GM12892 (cell line): ENCODE data around the gene KRT85.

ENCODE experiments used
- POLR2AphosphoS5 ChIP-seq: IDR thresholded peaks from 2 replicates; pipeline ENCODE4 v1.6.1; 2011; ENCODE audit warnings: low read depth, low read length, control low read depth
- TAF1 ChIP-seq: IDR thresholded peaks from 2 replicates; pipeline ENCODE4 v1.6.1; 2011; ENCODE audit warnings: low read depth, mild to moderate bottlenecking, control low read depth, low read length, borderline replicate concordance

DNA sequence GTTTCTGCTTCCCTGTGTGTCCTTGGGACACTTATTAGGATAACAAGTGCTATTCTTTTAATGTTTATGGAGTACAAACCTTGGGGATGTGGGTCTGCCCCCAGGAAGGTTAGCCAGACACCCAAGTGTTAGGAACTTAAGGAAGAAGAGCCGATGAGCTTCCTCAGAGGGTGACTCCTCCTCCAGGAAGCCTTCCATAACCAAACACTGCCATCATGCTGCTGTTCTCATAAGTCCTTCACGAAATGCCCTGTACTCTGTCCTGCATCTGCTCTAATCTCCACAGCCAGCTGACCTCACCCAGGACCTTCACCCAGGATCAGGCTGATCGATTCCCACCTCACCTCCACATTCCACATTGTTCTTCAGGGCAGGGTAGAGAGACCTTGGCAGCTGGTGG lies 1.2 kb upstream of the KRT85 start:
- TF ChIP-seq POLR2AphosphoS5 (no peak), TAF1 (no peak)
